ENCODE results near the gene UTP14C. TPM values are rescaled to one million over a fixed set of nuclear protein-coding genes. Genes with fewer than 3 reads are reported as not detected.
"Not testable (repeated sequence)": the region's sequence is repeated elsewhere in the genome, so short reads cannot be mapped to it uniquely, and the experiment has no call there.

The UTP14C gene
- total RNA-seq, 1 donor from 2014 or later, result 17.2 TPM

DNA sequence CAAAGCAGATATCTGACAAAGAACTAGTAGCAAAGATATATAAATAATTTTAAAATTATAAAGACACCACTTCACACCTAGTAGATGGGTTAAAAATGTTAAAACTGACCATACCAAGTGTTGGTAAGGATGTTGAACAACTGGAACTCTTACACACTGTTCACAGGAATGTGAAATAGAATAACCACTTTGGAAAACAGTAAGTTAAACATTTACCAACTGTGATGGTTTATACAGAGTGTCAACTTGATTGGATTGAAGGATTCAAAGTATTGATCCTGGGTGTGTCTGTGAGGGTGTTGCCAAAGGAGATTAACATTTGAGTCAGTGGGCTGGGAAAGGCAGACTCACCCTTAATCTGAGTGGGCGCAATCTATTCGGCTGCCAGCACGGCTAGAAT lies 19.2 kb downstream of the UTP14C start:
- DNase-seq (ENCODE audit: low read depth), result no peak

- DNase-seq (ENCODE audit: low read depth), result no peak
Observed at GRCh38 chr13:52047463-52047862, 23.0 kb downstream of the UTP14C start.

- DNase-seq (ENCODE audit: low read depth), result peak; percentile 41
Observed at GRCh38 chr13:52048516-52048915, 24.0 kb downstream of the UTP14C start.

GRCh38 chr13:52051400-52051799 lies 26.9 kb downstream of the UTP14C start:
- DNase-seq (ENCODE audit: low read depth), result no peak

GRCh38 chr13:52053460-52053859 lies 29.0 kb downstream of the UTP14C start:
- no peak for DNase-seq (ENCODE audit: low read depth)

DNA sequence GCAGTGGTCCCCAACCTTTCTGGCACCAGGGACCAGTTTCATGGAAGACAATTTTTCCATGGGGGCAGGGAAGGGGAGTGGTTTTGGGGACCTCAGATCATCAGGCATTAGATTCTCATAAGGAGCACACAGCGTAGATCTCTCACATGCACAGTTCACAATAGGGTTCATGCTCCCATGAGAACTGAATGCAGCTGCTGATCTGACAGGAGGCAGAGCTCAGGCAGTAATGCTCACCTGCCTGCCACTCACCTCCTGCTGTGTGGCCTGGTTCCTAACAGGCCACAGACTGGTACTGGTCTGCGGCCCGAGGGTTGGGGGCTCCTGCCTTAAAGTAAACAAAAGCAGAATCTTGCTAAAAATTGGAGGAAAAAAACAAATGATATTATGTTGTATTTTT lies 36.6 kb downstream of the UTP14C start:
- DNase-seq (ENCODE audit: low read depth), result not testable (repeated sequence)

DNA sequence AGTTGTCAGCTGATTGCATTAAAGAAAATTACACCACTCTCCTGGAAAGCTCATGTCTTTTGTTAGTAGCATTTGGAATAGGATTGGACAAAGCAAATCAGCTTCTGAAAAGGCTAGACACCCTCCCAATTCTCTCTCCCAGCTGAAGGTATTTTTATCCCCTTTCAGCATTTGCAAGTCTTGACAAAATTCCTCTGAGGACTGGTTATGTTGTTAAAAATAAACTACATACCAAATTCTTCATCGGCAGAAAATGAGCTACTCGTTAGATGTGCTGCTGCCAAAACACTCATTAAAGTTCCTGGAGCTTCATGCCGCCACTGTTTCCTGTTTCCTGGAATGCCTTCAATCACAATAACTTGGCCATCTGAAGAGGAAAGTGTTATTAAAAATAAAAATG lies 37.1 kb downstream of the UTP14C start:
- peak; percentile 58 for DNase-seq (ENCODE audit: low read depth)

GRCh38 chr13:52067237-52067636 lies 42.7 kb downstream of the UTP14C start:
- DNase-seq (ENCODE audit: low read depth), result peak; percentile 18

DNA sequence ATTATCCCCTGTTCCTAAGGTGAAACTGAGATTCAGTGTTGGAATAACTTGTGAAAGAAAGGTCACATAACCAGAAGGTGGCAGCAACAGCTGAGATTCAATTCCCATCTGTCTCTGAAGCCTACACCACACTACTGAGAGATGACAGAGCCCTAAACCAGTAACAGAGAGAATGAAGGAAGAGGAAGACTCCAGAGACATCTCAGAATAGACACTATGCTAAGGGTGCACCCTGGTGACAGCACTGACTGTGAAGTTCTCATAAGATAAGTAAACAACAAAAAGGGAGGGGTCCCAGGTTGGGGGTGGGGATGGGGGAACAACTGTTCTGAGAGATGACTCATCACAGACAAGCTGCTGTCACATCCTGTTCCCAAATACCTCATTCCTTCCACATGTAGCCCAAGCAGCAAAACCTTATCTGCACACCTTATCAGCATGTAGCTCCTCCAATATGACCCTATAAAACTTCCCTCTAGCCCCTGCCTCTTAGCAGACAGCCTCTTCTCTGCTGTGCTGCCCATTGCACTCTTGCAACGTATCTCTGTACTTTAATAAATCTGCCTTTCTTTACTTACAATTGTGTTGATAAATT lies 46.5 kb downstream of the UTP14C start:
- DNase-seq (ENCODE audit: low read depth), result peak; percentile 49

Other genes with a start within 250 kb of the UTP14C start
- 2.5 and 4.4 TPM in 2 replicates for gene DHRS12, start 220.5 kb upstream of the UTP14C start, total RNA-seq
- not detected in 2 replicates for gene TMEM272, start 179.5 kb upstream of the UTP14C start, total RNA-seq
- gene CCDC70, start 162.7 kb upstream of the UTP14C start, total RNA-seq, result not detected in 2 replicates
- 2.1 and 3.3 TPM in 2 replicates for gene ATP7B, start 13.2 kb upstream of the UTP14C start, total RNA-seq
- gene ALG11, start 12.3 kb upstream of the UTP14C start, total RNA-seq, result 27.7 and 36.3 TPM in 2 replicates
- 0.16 TPM in 1 of 2 replicates, not detected in the other for gene NEK5, start 104.4 kb downstream of the UTP14C start, total RNA-seq
- gene NEK3, start 134.9 kb downstream of the UTP14C start, total RNA-seq, result 8.3 and 10.4 TPM in 2 replicates

Measured in myocyte (in vitro differentiated cells).